Measurements from ENCODE around the gene KLF3.

KLF3 gene

GRCh38 chr4:38696697-38697096 lies 32.7 kb downstream of the KLF3 start:
- POLR2A ChIA-PET: no interaction called here
- TF ChIP-seq CTCF (IDR thresholded peaks at IDR 0.05; ENCODE audit: control extremely low read depth, extremely low read depth, low read depth, missing control alignments): no peak
- CTCF ChIA-PET: interaction anchor here (0.7 to 6.5 kb wide), 7 partner anchors 8 to 517 kb away, joined by 3 to 28 read pairs (median 4); no protein-coding TSS in a partner anchor
- no peak for DNase-seq (ENCODE audit: extremely low spot score)

GRCh38 chr4:38698176-38698575 lies 34.2 kb downstream of the KLF3 start:
- DNase-seq (ENCODE audit: extremely low spot score): no peak
- no peak for TF ChIP-seq CTCF (IDR thresholded peaks at IDR 0.05; ENCODE audit: control extremely low read depth, extremely low read depth, low read depth, missing control alignments)
- POLR2A ChIA-PET: no interaction called here
- CTCF ChIA-PET: interaction anchor here (0.9 to 6.5 kb wide), 6 partner anchors 8 to 437 kb away, joined by 3 to 28 read pairs (median 4); no protein-coding TSS in a partner anchor

GRCh38 chr4:38699112-38699511 lies 35.1 kb downstream of the KLF3 start:
- TF ChIP-seq CTCF (IDR thresholded peaks at IDR 0.05; ENCODE audit: control extremely low read depth, extremely low read depth, low read depth, missing control alignments): no peak
- ChIA-PET POLR2A (no interaction called here), CTCF (interaction anchor here (1.2 to 6.5 kb wide), 4 partner anchors 9 to 436 kb away, joined by 3 to 28 read pairs (median 5); no protein-coding TSS in a partner anchor)
- no peak for DNase-seq (ENCODE audit: extremely low spot score)

GRCh38 chr4:38703635-38704034 lies 39.6 kb downstream of the KLF3 start:
- TF ChIP-seq CTCF (IDR thresholded peaks at IDR 0.05; ENCODE audit: control extremely low read depth, extremely low read depth, low read depth, missing control alignments): no peak
- DNase-seq (ENCODE audit: extremely low spot score): no peak
- ChIA-PET POLR2A (no interaction called here), CTCF (interaction anchor here (1.1 to 2.1 kb wide), 10 partner anchors 10 to 570 kb away, joined by 3 to 11 read pairs (median 4); no protein-coding TSS in a partner anchor)

- CTCF ChIA-PET: interaction anchor here (0.8 to 2.1 kb wide), 18 partner anchors 8 to 571 kb away, joined by 3 to 11 read pairs (median 3); no protein-coding TSS in a partner anchor
- no peak for TF ChIP-seq CTCF (IDR thresholded peaks at IDR 0.05; ENCODE audit: control extremely low read depth, extremely low read depth, low read depth, missing control alignments)
- DNase-seq (ENCODE audit: extremely low spot score): no peak
- POLR2A ChIA-PET: no interaction called here
Measured at GRCh38 chr4:38704622-38705154, 40.7 kb downstream of the KLF3 start.

GRCh38 chr4:38706301-38706700 lies 42.3 kb downstream of the KLF3 start:
- ChIA-PET POLR2A (no interaction called here), CTCF (interaction anchor here (1.0 to 1.8 kb wide), 4 partner anchors 8 to 526 kb away, joined by 3 to 8 read pairs (median 4); no protein-coding TSS in a partner anchor)
- TF ChIP-seq CTCF (IDR thresholded peaks at IDR 0.05; ENCODE audit: control extremely low read depth, extremely low read depth, low read depth, missing control alignments): no peak
- DNase-seq (ENCODE audit: extremely low spot score): no peak
